ENCODE results near the gene SLC50A1.

Gene SLC50A1

DNA sequence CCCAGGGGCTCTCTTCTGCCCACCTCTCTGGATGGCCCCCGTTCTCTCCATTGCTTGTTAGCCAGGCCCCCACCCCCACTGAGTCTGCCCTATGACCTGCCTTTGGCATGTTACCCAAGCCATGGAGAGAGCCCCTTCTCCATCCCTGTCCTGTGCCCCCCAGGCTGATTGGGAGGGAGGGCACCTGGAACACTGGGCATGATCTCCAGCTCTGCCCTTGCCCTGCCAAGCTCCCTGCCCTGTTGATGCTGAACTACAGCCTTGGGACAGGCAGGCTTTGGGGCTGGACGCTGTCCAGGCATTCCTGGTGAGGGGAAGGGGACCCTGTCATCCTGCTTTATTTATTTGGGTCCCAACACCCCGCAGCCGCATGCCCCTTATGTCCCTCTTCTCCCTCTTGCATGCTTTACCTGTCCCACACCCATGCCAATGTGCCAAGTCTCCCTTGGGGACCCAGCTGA is 48.7 kb downstream of the SLC50A1 start:
- DNase-seq (ENCODE audit: low read depth, low spot score): peak; percentile 5

DNA sequence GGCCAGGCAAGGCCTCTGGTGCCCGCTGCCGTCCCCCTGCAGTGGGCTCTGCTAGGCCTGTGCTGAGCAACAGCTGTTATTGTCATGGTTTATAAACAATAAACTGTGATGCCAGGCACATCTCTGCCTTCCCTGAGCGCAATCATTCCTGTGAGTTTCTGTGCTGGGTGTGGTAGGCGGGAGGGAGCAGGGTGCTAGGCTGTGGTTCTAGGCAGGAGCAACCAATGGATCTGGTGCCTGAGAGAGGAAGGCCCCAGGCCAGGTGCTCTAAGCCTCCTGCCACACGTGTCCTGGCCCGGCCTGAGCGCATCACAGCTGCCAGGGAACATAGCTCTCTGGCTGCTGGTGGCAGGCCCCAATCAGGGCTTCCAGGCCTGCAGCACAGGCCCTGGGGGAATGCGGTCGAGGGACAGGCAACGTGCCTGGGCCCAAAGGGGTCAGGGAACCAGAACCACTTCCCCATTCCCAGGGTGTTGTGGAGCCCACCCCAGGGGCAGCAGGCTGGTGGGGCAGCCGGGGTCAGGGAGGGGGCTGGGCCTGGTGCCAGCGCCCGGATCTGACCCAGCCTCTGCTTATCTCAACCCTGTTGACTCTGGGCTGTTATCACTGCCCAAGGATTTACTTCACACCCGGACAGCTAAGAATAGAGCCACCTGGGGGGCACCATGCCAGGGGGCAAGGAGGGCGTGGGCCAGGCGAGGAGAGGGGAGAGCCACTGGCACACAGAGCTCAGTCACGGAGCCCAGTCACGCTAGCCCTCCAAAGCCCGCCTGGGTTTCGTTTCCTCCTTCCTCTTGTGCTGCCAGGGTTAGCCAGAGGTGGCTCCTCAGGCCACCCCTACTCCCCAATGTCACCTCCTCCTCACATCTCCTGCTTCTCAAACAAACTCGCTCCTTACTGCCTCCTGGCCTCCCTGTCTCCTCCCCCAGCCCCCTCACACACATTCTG is 49.5 kb downstream of the SLC50A1 start:
- DNase-seq (ENCODE audit: low read depth, low spot score): peak; percentile 5

DNA sequence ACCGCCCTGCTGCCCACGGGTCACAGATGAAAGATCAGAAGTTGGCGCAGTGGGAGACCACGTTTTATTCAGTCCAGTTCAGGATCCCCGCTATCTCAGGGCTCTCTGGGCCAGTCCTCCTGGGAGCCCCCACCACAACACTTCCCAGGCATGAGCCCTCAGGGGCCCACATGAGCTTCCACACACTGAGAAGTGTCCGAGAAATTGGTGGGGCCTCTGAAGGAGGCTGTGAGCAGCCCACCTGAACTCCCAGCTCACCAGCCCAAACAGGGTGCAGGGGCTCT is 50.1 kb downstream of the SLC50A1 start:
- DNase-seq (ENCODE audit: low read depth, low spot score): no peak

DNA sequence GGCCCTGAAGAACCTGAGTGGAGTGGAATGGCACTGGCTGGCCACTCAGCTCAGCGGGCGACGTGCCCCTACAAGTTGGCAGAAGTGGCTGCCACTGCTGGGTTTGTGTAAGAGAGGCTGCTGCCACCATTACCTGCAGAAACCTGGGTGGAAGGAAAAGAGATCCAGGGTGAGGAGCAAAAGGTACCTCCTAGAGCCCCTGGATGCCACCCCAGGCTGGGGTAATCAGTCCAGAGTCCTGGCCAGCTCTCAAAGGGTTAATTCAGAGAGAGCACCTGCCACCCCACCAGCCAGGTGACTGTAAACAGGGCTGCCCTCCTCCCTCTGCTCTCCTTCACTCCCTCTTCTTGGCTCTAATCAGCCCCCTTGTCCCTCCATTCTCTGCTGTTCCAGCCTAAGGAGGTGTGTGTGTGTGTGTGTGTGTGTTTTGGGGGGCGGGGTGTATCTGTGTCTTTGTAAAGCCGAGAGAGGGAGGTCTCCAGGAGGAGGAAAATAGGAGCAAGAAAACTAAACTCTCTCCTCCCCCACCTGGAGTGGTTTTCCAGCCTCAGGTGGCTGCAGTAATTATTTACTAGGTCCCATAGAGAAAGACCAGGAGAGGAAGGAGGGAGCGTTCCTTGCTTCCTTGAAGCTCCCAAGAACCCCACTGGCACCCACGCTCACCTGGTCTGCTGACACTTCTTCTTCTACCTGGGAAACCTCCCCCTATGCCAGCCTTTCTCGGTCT is 50.6 kb downstream of the SLC50A1 start:
- DNase-seq (ENCODE audit: low read depth, low spot score): no peak

DNA sequence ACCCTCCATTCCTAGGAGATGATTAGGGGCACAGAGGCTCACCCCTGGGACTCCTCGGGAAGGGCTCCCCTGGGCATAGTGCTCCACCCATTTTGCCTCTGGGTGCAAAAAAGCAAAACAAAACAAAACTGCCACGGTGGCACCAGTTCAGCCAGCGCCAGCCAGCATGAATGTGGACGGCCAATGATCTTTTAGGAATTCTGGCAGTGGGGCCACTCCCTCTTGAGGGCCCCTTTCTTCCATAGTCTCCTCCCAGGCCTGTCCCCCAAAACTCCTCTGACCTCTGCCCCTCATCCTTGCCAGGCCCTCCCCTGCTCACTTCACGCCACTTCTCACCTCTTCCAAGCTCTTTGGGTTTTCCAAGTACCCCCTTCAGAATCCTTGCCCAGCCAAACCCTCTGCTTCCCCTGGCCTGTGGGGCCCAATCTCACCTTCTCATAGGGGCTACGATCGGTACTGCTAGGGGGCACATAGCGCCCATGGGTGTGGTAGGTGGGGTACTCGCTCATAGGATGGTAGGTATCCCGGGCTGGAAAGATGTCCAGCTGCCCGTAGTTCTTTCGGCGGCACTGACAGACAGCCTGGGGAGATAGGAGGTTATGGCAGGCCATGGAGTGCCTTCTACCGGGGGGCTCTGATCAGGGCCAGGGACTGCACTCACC is 51.3 kb downstream of the SLC50A1 start:
- no peak for DNase-seq (ENCODE audit: low read depth, low spot score)

DNA sequence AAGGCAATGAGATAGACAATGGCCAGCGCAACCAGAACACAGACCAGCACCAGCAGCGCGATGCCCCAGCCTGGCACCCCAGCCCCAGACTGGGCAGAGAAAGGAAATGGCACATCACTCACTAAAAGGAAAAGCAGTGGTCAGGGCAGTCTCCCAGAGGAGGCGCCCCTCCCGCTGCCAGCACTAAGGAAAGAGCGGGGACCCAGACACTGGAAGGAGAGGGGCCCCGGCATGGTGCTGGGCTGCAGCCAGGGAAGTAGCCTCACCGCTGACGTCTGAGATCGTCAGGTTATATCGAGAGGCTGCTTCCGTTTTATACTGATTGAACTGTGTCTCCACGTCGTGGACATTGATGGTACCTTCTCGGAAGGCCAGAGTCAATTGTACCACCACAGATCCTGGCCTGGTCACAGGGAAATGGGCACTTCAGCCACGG is 51.8 kb downstream of the SLC50A1 start:
- no peak for DNase-seq (ENCODE audit: low read depth, low spot score)

DNA sequence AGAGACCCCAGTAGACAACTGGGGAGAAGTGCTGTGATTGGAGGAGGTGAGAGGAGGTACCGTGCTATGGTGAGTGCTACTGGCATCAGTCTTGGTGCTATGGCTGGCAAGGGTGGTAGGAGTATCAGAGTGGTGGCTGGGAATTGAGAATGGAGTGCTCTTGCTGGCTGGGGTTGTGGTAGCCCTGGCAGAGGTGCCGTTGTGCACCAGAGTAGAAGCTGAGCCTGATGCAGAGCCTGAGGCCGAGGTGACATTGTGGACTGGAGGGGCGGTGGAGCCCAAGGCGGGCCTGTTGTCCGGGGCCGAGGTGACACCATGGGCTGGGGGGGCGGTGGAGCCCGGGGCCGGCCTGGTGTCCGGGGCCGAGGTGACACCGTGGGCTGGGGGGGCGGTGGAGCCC is 52.6 kb downstream of the SLC50A1 start:
- DNase-seq (ENCODE audit: low read depth, low spot score): no peak
